GM12891 (cell line): ENCODE data around the gene SPRN.

Experiments used
- POLR2A ChIP-seq: IDR thresholded peaks from 2 replicates; pipeline ENCODE4 v1.6.1; 2011; ENCODE audit warnings: low read depth, low read length, control low read depth
- POLR2AphosphoS5 ChIP-seq: IDR thresholded peaks from 2 replicates; pipeline ENCODE4 v1.6.1; 2011; ENCODE audit warnings: low read depth, low read length, control low read depth
- TAF1 ChIP-seq: IDR thresholded peaks from 2 replicates; pipeline ENCODE4 v1.6.1; 2011; ENCODE audit warnings: low read depth, low read length, control low read depth

DNA sequence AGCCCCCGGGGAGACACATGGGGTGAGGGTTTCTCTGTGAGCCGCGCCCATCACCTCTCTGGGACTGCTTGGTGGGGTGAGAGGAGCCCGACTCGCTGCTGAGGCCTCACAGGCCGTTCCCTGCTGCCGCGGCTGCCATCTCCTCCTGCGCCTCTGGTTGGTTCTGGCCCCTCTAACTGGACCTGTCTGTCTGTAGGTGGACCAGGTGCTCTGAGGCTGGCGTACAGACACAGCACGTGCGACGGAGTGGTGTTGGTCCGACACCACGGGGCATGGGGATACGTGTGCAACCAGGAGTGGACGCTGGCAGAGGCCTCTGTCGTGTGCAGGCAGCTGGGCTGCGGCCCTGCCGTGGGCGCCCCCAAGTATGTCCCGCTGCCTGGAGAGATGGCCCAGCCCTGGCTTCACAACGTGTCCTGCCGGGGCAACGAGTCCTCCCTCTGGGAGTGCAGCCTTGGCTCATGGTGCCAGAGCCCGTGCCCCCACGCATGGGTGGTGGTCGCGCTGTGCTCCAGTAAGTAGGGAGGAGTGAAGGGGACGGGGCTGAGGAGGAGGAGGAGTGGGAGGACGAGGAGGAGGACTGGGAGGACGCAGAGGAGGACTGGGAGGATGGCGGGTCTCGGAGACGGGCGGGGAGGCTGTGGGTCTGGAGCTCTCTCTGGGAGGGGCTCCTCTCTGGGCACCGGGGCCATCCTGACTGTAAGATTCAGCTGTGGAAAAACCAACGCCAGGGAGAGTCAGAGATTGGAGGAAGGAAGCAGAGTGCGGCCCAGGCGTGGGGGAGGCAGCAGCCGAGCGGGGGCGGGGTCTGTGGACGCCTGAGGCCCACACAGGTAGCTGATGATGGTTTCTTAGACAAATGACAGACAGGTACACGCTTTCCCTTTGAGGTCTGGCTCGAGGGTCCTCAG lies 31.9 kb upstream of the SPRN start:
- no peak for TF ChIP-seq POLR2A
- no peak for TF ChIP-seq POLR2AphosphoS5
- TF ChIP-seq TAF1: no peak
